A549 (cell line): ENCODE results near the gene IL2.

Experiments used
- CHD2 ChIP-seq: fragments of 150-350 bp; IDR thresholded peaks from 2 replicates; pipeline ENCODE4 v1.6.1; 2014; ENCODE audit warnings: low read length; ENCODE audit not compliant: partially characterized antibody
- CTCF ChIP-seq: fragments of >200 bp; sonication (Bioruptor Twin); formaldehyde crosslinking; IDR thresholded peaks from 3 replicates; pipeline ENCODE4 v1.5.1; 2016
- HDAC2 ChIP-seq: fragments of 200-600 bp; sonication (generic); IDR thresholded peaks from 2 replicates; pipeline ENCODE4 v1.6.1; 2016
- MAX ChIP-seq: IDR thresholded peaks from 2 replicates; pipeline ENCODE4 v1.6.1; 2012
- MYC ChIP-seq: IDR thresholded peaks from 2 replicates; pipeline ENCODE4 v1.6.1; 2012; ENCODE audit warnings: mild to moderate bottlenecking, inconsistent platforms, low read length, improper control_type of control experiment, borderline replicate concordance
- PHF8 ChIP-seq: fragments of 200-600 bp; sonication (generic); IDR thresholded peaks from 2 replicates; pipeline ENCODE4 v1.6.1; 2016; ENCODE audit warnings: low read depth, mild to moderate bottlenecking, antibody characterized with exemption, moderate library complexity, borderline replicate concordance
- POLR2AphosphoS2 ChIP-seq: conservative IDR thresholded peaks from 2 replicates; pipeline ENCODE4 v1.6.1; 2012; ENCODE audit warnings: low read length, improper control_type of control experiment, inconsistent platforms
- RAD21 ChIP-seq, 2 experiments: fragments of >200 bp in 1 of 2; sonication (Bioruptor Twin) in 1 of 2; formaldehyde crosslinking in 1 of 2; IDR thresholded peaks in 1 of 2; conservative IDR thresholded peaks in 1 of 2; 2 replicates in 1 of 2; 3 replicates in 1 of 2; pipeline ENCODE4 v1.6.1; 2012 to 2018; ENCODE audit warnings: inconsistent platforms in 1 of 2
- REST ChIP-seq: fragments of 200-600 bp; sonication (generic); IDR thresholded peaks from 2 replicates; pipeline ENCODE4 v1.6.1; 2016; ENCODE audit warnings: antibody characterized with exemption, mild to moderate bottlenecking, moderate library complexity
- TP53 ChIP-seq: fragments of 250-450 bp; sonication (Bioruptor Pico); IDR thresholded peaks from 2 replicates; pipeline ENCODE4 v1.5.0; 2021; ENCODE audit warnings: mild to moderate bottlenecking, moderate library complexity
- ZFP36 ChIP-seq: fragments of 450-650 bp; IDR thresholded peaks from 2 replicates; pipeline ENCODE4 v1.6.1; 2014; ENCODE audit warnings: borderline replicate concordance; ENCODE audit not compliant: partially characterized antibody

- TF ChIP-seq MYC (no peak), ZFP36 (no peak), CTCF (no peak), CHD2 (no peak), HDAC2 (no peak), TP53 (no peak), MAX (no peak), POLR2AphosphoS2 (no peak), REST (no peak), RAD21 (conservative IDR thresholded peaks at IDR 0.05 in 1 of 2, IDR thresholded peaks at IDR 0.05 in 1 of 2) (no peak), PHF8 (no peak)
These were observed 33.3 kb downstream of the IL2 start for GRCh38 chr4:122423246-122423645.
